AG10803 (cell line): ENCODE results near the gene ISM1.

ENCODE experiments used
- DNase-seq: peaks from one replicate; pipeline ENCODE4 v3.0.0; 2010; ENCODE audit warnings: low read depth
- H3K4me3 ChIP-seq: 2 replicates; pipeline ENCODE4 v1.5.1; 2011; ENCODE audit warnings: mild to moderate bottlenecking, low read length, control low read depth
- CTCF ChIP-seq: conservative IDR thresholded peaks from 2 replicates; pipeline ENCODE4 v1.5.1; 2011; ENCODE audit warnings: mild to moderate bottlenecking, low read length, control low read depth, inconsistent platforms

The ISM1 gene

GRCh38 chr20:13256606-13257005 is 35.5 kb downstream of the ISM1 start:
- no peak for TF ChIP-seq CTCF
- DNase-seq = no peak
- no peak overlapping the region for H3K4me3 ChIP-seq

- H3K4me3 ChIP-seq = no peak overlapping the region
- no peak for TF ChIP-seq CTCF
- DNase-seq = no peak
These were observed 38.8 kb downstream of the ISM1 start for GRCh38 chr20:13259921-13260320.

GRCh38 chr20:13260650-13261279 is 39.7 kb downstream of the ISM1 start:
- DNase-seq = peak; percentile 13
- no peak overlapping the region for H3K4me3 ChIP-seq
- TF ChIP-seq CTCF = no peak

GRCh38 chr20:13261460-13262301 is 40.6 kb downstream of the ISM1 start:
- peak; percentile 88 for TF ChIP-seq CTCF
- peak; percentile 51 for DNase-seq
- H3K4me3 ChIP-seq = no peak overlapping the region

- no peak for TF ChIP-seq CTCF
- no peak overlapping the region for H3K4me3 ChIP-seq
- DNase-seq = no peak
These were observed 41.2 kb downstream of the ISM1 start for GRCh38 chr20:13262302-13262650.

- TF ChIP-seq CTCF = no peak
- H3K4me3 ChIP-seq = no peak overlapping the region
- DNase-seq = no peak
These were observed 41.7 kb downstream of the ISM1 start for GRCh38 chr20:13262671-13263360.
